HepG2 (cell line): Measurements from ENCODE around the gene FGF21. TPM values are rescaled to one million over a fixed set of nuclear protein-coding genes. Genes with fewer than 3 reads are reported as not detected.

Experiments
- ATM ChIP-seq: fragments of 450-650 bp; IDR thresholded peaks from 2 replicates; pipeline ENCODE4 v1.7.1; 2017; ENCODE audit warnings: mild to moderate bottlenecking, borderline replicate concordance
- BRD4 ChIP-seq: sonication (generic); formaldehyde crosslinking; IDR thresholded peaks from 2 replicates; pipeline ENCODE4 v1.4.0; 2020; ENCODE audit warnings: missing genetic modification reagents
- CREM ChIP-seq, 2 experiments: sonication (generic) in 1 of 2; formaldehyde crosslinking in 1 of 2; IDR thresholded peaks; 2 replicates each; pipeline versions ENCODE4 v1.4.0 to v1.6.1; 2016 to 2020; ENCODE audit warnings: antibody characterized with exemption in 1 of 2, mild to moderate bottlenecking in 1 of 2, missing genetic modification reagents in 1 of 2
- CTCF ChIP-seq: sonication (generic); formaldehyde crosslinking; IDR thresholded peaks from 2 replicates; pipeline ENCODE4 v1.5.0; 2020; ENCODE audit warnings: mild to moderate bottlenecking, missing genetic modification reagents, moderate library complexity
- EP300 ChIP-seq, 3 experiments: sonication (generic) in 1 of 3; formaldehyde crosslinking in 1 of 3; IDR thresholded peaks; 2 replicates each; pipeline versions ENCODE4 v1.5.1 to v1.6.1; 2011 to 2020; ENCODE audit warnings: low read depth in 2 of 3, low read length in 2 of 3, borderline replicate concordance in 1 of 3, improper control_type of control experiment in 1 of 3, mild to moderate bottlenecking in 1 of 3, missing genetic modification reagents in 1 of 3, moderate library complexity in 1 of 3
- FOSL1 ChIP-seq: sonication (generic); formaldehyde crosslinking; IDR thresholded peaks from 2 replicates; pipeline ENCODE4 v1.9.0; 2021; ENCODE audit warnings: missing genetic modification reagents, borderline replicate concordance
- GABPA ChIP-seq, 2 experiments: IDR thresholded peaks; 2 replicates each; pipeline ENCODE4 v1.6.1; 2011 to 2016; ENCODE audit warnings: low read depth in 2 of 2, low read length in 1 of 2, missing biosample characterization in 1 of 2, missing genetic modification characterization in 1 of 2
- MEIS2 ChIP-seq: sonication (generic); formaldehyde crosslinking; IDR thresholded peaks from 2 replicates; pipeline ENCODE4 v1.9.0; 2021; ENCODE audit warnings: mild to moderate bottlenecking, missing genetic modification reagents
- MIER3 ChIP-seq: IDR thresholded peaks from 2 replicates; pipeline ENCODE4 v1.6.1; 2016; ENCODE audit warnings: missing compliant biosample characterization, borderline replicate concordance
- SRF ChIP-seq: IDR thresholded peaks from 2 replicates; pipeline ENCODE4 v1.6.1; 2011; ENCODE audit warnings: mild to moderate bottlenecking, low read depth, low read length, moderate library complexity
- TBX2 ChIP-seq: sonication (generic); formaldehyde crosslinking; IDR thresholded peaks from 2 replicates; pipeline ENCODE4 v1.5.0; 2020; ENCODE audit warnings: missing genetic modification reagents, mild to moderate bottlenecking, borderline replicate concordance
- TFDP1 ChIP-seq: IDR thresholded peaks from 2 replicates; pipeline ENCODE4 v1.6.1; 2016; ENCODE audit warnings: missing compliant biosample characterization, missing genetic modification reagents, borderline replicate concordance
- TIGD3 ChIP-seq: sonication (generic); formaldehyde crosslinking; IDR thresholded peaks from 2 replicates; pipeline ENCODE4 v1.5.1; 2020; ENCODE audit warnings: mild to moderate bottlenecking, missing genetic modification reagents, borderline replicate concordance
- U2AF2 ChIP-seq: fragments of 200-400 bp; formaldehyde crosslinking; IDR thresholded peaks from 2 replicates; pipeline ENCODE4 v1.6.1; 2017; ENCODE audit warnings: low read depth, mild to moderate bottlenecking, low read length
- ZBTB26 ChIP-seq: IDR thresholded peaks from 2 replicates; pipeline ENCODE4 v1.6.1; 2016; ENCODE audit warnings: missing compliant biosample characterization, missing genetic modification reagents, borderline replicate concordance
- ZBTB38 ChIP-seq: sonication (generic); formaldehyde crosslinking; IDR thresholded peaks from 2 replicates; pipeline ENCODE4 v1.5.1; 2020; ENCODE audit warnings: mild to moderate bottlenecking, missing genetic modification reagents
- ZFP41 ChIP-seq: sonication (generic); formaldehyde crosslinking; IDR thresholded peaks from 2 replicates; pipeline ENCODE4 v1.4.0; 2020; ENCODE audit warnings: mild to moderate bottlenecking, missing genetic modification reagents, borderline replicate concordance
- ZIK1 ChIP-seq: sonication (generic); formaldehyde crosslinking; IDR thresholded peaks from 2 replicates; pipeline ENCODE4 v1.5.0; 2020; ENCODE audit warnings: mild to moderate bottlenecking, low read depth, missing genetic modification reagents, borderline replicate concordance
- ZNF329 ChIP-seq: sonication (generic); formaldehyde crosslinking; IDR thresholded peaks from 2 replicates; pipeline ENCODE4 v1.9.0; 2021; ENCODE audit warnings: low read depth, mild to moderate bottlenecking, missing genetic modification reagents
- ZNF639 ChIP-seq: conservative IDR thresholded peaks from 2 replicates; pipeline ENCODE4 v1.6.1; 2018; ENCODE audit warnings: missing genetic modification reagents
- ZNF674 ChIP-seq: sonication (generic); formaldehyde crosslinking; IDR thresholded peaks from 2 replicates; pipeline ENCODE4 v1.5.0; 2020; ENCODE audit warnings: low read depth, mild to moderate bottlenecking, missing genetic modification reagents
- polyA plus RNA-seq, 8 experiments: library from polyadenylated mRNA; depleted of rRNA in 3 of 8; stranded (reverse) in 7 of 8; unstranded in 1 of 8; fragments of >200 nt; fragmentation: Illumina TruSeq in 4 of 8; extraction: Trizol in 4 of 8; gene quantifications; 2 replicates each; pipeline versions ENCODE4 v1.2.1 to v1.2.3, GENCODE V29; 2011 to 2016; ENCODE audit warnings: low read depth in 4 of 8, missing spikeins in 1 of 8, mixed read lengths in 1 of 8; ENCODE audit not compliant: insufficient read depth in 1 of 8
- total RNA-seq, 5 experiments: library from RNA; depleted of rRNA; stranded (reverse); fragments of >200 nt; fragmentation: Illumina TruSeq; extraction: Trizol; gene quantifications; 2 replicates each; pipeline ENCODE4 v1.2.3, GENCODE V29; 2016; ENCODE audit warnings: low read depth in 1 of 5

FGF21 gene
- total and polyA plus RNA-seq, 2 of the 13 experiments (the other 11 are each of a cell fraction or from before 2014, with no cell fraction given), result 0.17 TPM; not detected in 1

- TF ChIP-seq ZBTB26, result no peak
- no peak; the same call in 1 of the 2 replicates for TF ChIP-seq ZIK1 (CRISPR knock-in tag)
- TF ChIP-seq ZBTB38 (CRISPR knock-in tag), result peak; percentile 77; the same call in 1 of the 2 replicates
- TF ChIP-seq SRF, result no peak
- no peak for TF ChIP-seq ATM
- no peak for TF ChIP-seq EP300 (IDR thresholded peaks at IDR 0.05; ENCODE audit: low read depth in 2 of 2, low read length in 2 of 2)
- 0 out of 2 replicates have a peak, but pooled peaks have one; percentile 30 for TF ChIP-seq EP300 (CRISPR knock-in tag; IDR thresholded peaks at IDR 0.05; ENCODE audit: borderline replicate concordance)
- no peak for TF ChIP-seq FOSL1 (CRISPR knock-in tag)
- TF ChIP-seq MEIS2 (CRISPR knock-in tag), result peak; percentile 55; the same call in 1 of the 2 replicates
- TF ChIP-seq ZNF329 (CRISPR knock-in tag), result no peak; the same call in 1 of the 2 replicates
- no peak for TF ChIP-seq ZNF674 (CRISPR knock-in tag)
- TF ChIP-seq U2AF2, result no peak
- no peak for TF ChIP-seq ZNF639 (CRISPR knock-in tag)
- no peak for TF ChIP-seq ZFP41
- TF ChIP-seq GABPA (IDR thresholded peaks at IDR 0.05; ENCODE audit: low read depth, low read length), result no peak
- no peak for TF ChIP-seq GABPA (CRISPR knock-in tag; IDR thresholded peaks at IDR 0.05; ENCODE audit: low read depth)
- TF ChIP-seq TIGD3 (CRISPR knock-in tag), result no peak
- no peak for TF ChIP-seq TBX2
- peak; percentile 93 for TF ChIP-seq TFDP1
- TF ChIP-seq CTCF (CRISPR knock-in tag), result peak; percentile 76
- TF ChIP-seq MIER3 (CRISPR knock-in tag), result no peak
- TF ChIP-seq CREM (IDR thresholded peaks at IDR 0.05), result no peak
- no peak for TF ChIP-seq CREM (CRISPR knock-in tag; IDR thresholded peaks at IDR 0.05)
- TF ChIP-seq BRD4, result no peak
Observed at GRCh38 chr19:48738557-48739403, 16.5 kb upstream of the FGF21 start (continued).
